Astrocyte of the spinal cord (primary cell): ENCODE measurements around the gene CLP1.

Experiments
- DNase-seq: peaks from one replicate; pipeline ENCODE4 v3.0.0; 2011; ENCODE audit warnings: low read depth, low spot score
- H3K4me3 ChIP-seq: 2 replicates; pipeline ENCODE4 v1.5.1; 2011; ENCODE audit warnings: low read depth, mild to moderate bottlenecking, low read length, moderate library complexity
- in situ Hi-C: cut with HindIII; loops from 2 replicates; pipeline ENCODE4 v1.10.0; 2017; ENCODE audit warnings: low sequenced_read_pairs
- TF ChIP-seq, protein P1 (sequence below): IDR thresholded peaks from 2 replicates; pipeline ENCODE4 v1.5.1; 2012; ENCODE audit warnings: low read depth, mild to moderate bottlenecking, low read length, inconsistent platforms

The CLP1 gene

DNA sequence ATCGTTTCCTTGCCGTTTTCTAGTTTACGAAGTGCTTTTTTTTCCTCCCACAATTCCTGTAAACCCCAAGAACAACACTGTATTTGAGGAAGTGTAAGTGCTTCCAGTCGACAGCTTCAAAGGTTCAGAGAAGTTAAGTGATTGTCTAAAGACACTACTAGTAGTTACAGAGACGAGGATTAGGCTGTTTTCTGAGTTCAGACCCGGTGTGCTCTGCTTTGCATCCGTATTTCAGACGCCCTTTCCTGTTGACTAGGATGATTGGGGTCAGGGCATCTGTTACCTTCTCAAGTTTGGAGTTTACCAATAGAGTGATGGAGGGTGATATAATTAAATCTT, 430 bp downstream of the CLP1 start:
- in situ Hi-C loops, result no loop called here
- peak overlapping the region; percentile 75 for H3K4me3 ChIP-seq
- no peak for DNase-seq
- TF ChIP-seq, protein P1, sequence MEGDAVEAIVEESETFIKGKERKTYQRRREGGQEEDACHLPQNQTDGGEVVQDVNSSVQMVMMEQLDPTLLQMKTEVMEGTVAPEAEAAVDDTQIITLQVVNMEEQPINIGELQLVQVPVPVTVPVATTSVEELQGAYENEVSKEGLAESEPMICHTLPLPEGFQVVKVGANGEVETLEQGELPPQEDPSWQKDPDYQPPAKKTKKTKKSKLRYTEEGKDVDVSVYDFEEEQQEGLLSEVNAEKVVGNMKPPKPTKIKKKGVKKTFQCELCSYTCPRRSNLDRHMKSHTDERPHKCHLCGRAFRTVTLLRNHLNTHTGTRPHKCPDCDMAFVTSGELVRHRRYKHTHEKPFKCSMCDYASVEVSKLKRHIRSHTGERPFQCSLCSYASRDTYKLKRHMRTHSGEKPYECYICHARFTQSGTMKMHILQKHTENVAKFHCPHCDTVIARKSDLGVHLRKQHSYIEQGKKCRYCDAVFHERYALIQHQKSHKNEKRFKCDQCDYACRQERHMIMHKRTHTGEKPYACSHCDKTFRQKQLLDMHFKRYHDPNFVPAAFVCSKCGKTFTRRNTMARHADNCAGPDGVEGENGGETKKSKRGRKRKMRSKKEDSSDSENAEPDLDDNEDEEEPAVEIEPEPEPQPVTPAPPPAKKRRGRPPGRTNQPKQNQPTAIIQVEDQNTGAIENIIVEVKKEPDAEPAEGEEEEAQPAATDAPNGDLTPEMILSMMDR, result no peak

DNA sequence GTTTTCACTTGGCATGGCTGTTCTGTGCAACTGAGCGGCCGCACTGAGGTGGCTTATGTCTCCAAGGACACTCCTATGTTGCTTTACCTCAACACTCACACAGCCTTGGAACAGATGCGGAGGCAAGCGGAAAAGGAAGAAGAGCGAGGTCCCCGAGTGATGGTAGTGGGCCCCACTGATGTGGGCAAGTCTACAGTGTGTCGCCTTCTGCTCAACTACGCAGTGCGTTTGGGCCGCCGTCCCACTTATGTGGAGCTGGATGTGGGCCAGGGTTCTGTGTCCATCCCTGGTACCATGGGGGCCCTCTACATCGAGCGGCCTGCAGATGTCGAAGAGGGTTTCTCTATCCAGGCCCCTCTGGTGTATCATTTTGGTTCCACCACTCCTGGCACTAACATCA, 2.1 kb downstream of the CLP1 start:
- in situ Hi-C loops, result no loop called here
- TF ChIP-seq, protein P1, result no peak
- H3K4me3 ChIP-seq, result no peak overlapping the region
- DNase-seq, result no peak

DNA sequence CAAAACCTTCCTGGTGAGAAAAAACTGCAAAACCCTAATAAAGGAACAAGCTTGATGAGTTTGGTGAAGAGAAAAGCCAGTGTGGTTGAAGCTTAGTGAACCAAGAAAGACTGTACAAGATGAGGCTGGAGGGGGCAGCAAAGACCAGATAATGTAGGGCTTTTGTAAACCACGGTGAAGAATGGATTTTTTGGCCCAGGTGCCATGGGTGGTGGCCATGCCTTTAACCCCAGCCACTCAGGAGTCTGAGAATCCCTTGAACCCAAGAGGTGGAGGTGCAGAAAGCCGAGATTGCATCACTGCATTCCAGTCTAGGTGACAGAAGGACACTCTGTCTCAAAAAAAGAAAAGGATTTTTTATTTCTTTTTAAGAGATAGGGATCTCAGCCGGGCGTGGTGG, 5.3 kb downstream of the CLP1 start:
- in situ Hi-C loops, result no loop called here

DNA sequence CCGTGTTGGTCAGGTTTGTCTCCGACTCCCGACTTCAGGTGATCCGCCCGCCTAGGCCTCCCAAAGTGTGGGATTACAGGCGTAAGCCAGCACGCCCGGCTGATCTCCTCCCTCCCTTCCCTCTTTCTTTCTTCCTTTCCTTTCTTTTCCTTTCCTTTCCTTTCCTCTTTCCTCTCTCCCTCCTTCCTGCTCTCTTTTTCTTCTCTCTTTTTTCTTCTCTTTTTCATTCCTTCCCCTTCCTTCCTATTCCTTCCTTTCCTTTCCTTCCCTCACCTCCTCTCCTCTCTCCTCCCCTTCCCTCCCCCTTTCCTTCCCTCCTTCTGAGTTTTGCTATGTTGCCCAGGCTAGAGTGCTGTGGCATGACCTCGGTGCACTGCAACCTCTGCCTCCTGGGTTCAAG, 6.4 kb downstream of the CLP1 start:
- DNase-seq, result no peak
- in situ Hi-C loops, result no loop called here
- no peak overlapping the region for H3K4me3 ChIP-seq
- TF ChIP-seq, protein P1, result no peak

More for the DNA sequence above, 5.3 kb downstream of the CLP1 start:
- DNase-seq, result no peak
- no peak overlapping the region for H3K4me3 ChIP-seq
- TF ChIP-seq, protein P1, result no peak

DNA sequence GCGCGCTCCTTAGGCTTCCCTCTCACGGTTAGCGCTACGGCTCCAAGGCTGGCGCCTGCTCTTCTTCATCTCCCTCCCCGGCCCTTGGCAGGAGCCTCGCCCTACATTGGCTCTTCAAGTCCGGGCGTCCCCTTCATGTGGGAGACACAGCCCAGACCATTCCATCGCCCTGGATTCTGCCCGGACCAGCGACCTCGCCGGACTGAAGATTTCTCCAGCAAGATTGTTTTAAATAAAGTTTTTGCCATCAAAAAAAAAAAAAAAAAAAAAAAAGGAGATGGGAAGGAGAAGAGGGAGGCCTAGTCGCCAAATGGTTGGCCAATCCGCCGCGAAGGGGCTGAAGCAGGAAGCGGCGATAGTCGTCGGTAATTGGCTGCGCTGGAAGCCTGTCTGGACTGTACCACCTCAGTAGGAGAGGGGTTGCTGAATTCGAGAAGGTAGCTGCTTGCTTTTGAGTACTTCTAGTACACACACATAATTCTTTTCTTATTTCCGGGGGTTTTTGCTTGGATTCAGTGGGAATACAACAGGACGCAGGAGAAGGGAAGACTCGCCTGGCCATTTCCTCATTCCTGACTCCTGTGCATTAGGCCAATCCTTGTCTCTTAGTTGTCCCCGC, 9.7 kb downstream of the CLP1 start:
- H3K4me3 ChIP-seq, result peak overlapping the region; percentile 95
- DNase-seq, result peak; percentile 99
- TF ChIP-seq, protein P1, result no peak
- in situ Hi-C loops, result no loop called here

DNA sequence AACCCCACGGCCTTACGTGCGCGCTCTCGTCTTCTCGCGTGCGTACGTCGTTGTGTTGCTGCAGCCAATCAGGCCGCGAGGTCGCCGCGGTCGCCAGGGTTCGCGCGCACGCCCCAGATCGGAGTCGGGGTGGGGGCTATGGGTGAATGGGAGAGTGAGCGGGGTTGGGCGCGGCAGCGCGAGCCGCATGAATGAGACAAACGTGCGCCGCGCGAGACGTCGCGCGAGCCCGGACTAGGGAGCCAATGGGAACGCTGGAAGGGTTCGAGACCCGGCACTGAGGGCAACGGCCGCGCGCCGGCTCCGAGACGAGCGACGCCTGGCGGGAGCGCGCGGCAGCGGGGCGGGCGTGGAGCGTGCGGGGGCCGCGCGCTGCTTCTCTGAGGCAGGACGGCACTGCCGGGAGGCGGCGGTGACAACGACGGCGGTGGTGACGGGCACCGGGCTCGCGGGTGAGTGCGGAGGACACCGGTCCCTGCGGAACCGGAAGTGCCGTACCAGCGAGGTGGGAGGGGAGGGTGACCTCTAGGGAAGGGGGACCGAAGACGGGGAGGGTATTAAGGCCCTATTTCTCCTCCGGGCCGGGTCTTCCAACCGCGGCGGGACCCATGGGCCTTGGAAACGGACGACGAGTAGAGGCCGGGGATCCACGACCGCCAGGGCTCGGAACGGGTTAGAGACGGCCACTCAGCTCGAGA, 10.3 kb downstream of the CLP1 start, which contains the start of gene ZDHHC5:
ZDHHC5 (plus strand) TSS at position 379 of the 698 bp plus-strand sequence. CDS start 4,977 bp downstream, outside the sequence.
- peak; percentile 100 for DNase-seq
- H3K4me3 ChIP-seq, result peak within 1 kb of the TSS; percentile 95
- TF ChIP-seq, protein P1, result peak; percentile 42
- in situ Hi-C loops, result no loop called here
